ENCODE results near the gene C12orf42.

The C12orf42 gene

DNA sequence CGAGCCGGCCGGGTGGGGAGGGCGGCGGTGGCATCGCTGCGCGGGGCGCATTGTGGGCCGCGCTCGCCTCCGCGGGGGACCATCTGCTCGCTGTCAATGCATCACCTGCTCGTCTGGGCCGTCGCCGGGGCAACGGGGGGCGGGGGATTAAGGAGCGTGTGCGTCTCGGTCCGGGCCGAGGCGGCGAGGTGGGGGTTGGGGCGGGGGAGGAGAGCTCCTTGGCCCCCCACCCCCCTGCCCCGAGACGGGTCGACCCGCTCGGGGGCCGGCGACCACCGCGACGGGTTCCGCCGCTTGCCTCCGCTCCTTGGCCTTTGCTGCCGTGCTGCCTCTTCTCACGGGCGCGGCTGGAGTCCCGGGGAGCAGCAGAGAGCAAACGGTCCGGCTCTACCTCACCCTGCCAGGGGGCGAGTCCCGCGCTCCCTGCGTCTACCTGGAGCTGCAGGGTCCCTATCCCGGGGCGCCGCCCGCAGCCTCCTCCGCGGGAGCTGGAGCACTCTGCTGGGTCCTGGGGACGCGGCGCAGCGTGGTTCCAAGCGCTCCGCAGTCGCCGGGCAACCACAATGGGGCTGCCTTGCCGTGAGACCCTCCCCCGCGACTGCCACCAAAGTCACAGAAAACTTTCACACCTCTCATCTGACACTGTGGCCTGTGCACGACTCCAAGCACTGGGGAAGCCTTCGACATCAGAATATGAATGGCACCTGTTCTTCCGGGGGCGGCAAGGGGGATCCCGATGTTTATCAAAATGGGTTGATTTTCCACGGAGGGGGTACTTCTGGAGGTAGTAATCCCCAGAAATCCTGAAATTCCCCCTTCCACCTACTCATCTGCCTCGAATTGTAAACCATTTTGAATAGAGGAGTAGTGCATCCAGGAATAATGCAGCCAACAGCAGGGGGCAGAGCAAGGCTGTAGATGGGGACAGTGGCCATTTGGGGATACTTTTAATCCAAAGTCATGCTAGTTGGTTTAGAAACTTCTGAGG lies at the start of gene C12orf42:
Gene C12orf42 (minus strand): TSS at position 500 of the 988 bp plus-strand sequence. CDS start 17,542 bp downstream, outside the sequence.
- in situ Hi-C loops (cut with MboI; ENCODE audit: low sequenced_read_pairs), result no loop called here

DNA sequence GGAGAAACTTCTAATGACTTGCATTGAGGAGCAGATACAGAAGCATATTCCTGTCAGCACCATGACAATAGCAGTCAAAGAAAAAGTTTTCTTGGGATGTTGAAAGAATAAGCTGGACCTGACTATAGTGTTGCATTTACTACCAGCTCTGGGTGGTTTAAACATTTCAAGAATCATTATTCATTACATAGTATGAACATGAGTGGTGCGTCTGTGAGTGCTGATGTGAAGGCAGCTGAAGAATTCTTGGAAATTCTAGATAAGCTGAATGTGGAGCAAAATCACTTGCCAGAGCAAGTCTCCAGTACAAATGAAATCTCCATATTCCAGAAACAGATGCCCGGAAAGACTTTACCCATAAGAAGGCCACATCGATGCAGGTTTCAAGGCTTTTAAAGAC lies 46.3 kb upstream of the C12orf42 start:
- in situ Hi-C loops (cut with MboI; ENCODE audit: low sequenced_read_pairs), result loop anchor here (25.0 kb wide), 1 partner anchor 605 kb away; no protein-coding TSS in a partner anchor

DNA sequence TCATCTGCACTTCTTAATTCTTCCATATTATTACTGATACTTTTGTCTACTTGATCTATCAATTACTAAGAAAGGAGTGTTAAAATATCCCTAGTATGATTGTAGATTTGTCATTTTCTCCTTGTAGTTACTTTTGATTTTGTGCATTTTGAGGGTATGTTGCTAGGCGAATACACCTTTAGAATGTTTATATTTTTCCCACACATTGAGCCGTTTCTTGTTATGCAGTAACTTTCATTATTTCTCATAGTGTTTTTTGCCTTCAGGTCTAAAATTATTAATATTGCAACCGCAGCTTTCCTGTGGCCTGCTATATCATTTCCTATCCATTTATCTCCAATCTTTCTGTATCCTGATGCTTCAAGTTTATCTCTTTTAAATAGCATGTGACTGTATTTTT lies 44.6 kb upstream of the C12orf42 start:
- in situ Hi-C loops (cut with MboI; ENCODE audit: low sequenced_read_pairs), result loop anchor here (25.0 kb wide), 1 partner anchor 603 kb away; no protein-coding TSS in a partner anchor

DNA sequence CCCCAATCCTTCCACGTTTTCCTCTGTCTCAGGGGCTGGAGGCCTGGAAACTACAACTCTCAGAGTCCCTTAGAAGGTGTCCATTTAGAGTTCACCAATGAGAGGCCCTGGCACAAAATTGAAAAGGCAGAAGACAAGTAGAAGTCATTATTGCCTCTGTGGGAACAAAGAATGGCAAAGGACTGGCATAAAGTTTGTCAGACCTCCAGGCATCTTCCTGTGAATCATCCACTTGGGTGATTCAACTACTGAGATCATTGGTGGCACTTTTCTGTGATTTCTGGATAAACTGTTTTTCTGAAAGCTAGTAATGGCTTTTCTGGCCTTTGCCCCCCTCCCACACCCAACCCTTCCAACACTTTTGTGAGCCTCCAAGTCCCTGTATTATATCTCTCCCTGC lies 42.6 kb upstream of the C12orf42 start:
- in situ Hi-C loops (cut with MboI; ENCODE audit: low sequenced_read_pairs), result loop anchor here (25.0 kb wide), 1 partner anchor 601 kb away; no protein-coding TSS in a partner anchor

DNA sequence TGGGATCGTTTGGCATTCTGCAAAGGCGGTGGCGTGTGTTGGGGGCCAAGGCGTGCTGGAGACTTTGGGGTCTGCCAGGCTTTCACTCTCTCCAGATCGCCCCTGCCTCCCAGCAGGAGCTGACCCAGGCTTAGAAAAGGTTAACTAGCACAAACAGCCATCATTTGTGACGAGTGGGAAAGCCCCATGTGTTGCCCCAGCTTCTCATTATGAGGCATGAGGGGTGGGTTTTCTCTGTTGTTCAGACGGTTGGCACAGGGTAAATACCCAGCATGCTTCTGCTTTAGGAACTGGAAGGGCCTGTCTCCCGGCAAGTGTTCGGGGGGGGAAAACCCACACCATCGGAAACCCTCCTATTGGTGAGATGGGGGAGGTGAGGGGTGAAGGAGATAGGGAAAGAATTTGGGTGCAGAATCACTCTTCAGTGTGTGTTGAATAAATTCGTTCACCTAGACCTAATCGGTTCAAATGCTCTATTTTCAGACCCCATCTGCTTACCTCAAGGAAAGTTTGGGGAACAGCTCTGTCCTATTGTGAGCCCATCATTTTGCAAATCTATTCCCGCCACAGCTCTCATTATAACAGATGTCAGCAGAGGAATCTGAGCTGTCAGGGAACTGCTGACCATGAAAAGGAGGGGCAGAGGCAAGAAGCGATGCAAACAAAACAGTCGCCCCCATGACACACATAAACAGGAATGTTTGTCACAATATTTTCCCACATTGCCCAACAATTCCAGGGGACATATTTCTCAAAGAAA lies 34.7 kb upstream of the C12orf42 start:
- in situ Hi-C loops (cut with MboI; ENCODE audit: low sequenced_read_pairs), result loop anchor here (25.0 kb wide), 1 partner anchor 593 kb away; no protein-coding TSS in a partner anchor

DNA sequence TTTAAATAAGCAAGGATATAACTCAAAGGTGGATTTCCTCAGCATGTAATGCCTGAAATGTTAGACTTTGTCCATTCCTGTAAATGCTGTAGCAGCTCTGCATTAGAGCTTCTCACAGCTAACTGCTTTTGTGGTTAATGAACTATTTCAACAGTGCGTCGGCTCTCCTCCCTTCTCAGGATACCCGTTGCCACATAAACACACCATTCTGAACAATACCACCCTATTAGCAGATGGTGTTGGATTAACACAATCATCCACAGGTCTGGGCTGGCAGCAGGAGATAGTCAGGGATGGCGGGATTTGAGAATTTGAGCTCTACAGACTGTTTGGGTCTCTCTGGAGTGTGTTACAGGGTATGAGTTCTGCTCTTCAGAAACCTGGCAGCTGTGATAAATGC lies 33.5 kb upstream of the C12orf42 start:
- in situ Hi-C loops (cut with MboI; ENCODE audit: low sequenced_read_pairs), result loop anchor here (25.0 kb wide), 1 partner anchor 592 kb away; no protein-coding TSS in a partner anchor

DNA sequence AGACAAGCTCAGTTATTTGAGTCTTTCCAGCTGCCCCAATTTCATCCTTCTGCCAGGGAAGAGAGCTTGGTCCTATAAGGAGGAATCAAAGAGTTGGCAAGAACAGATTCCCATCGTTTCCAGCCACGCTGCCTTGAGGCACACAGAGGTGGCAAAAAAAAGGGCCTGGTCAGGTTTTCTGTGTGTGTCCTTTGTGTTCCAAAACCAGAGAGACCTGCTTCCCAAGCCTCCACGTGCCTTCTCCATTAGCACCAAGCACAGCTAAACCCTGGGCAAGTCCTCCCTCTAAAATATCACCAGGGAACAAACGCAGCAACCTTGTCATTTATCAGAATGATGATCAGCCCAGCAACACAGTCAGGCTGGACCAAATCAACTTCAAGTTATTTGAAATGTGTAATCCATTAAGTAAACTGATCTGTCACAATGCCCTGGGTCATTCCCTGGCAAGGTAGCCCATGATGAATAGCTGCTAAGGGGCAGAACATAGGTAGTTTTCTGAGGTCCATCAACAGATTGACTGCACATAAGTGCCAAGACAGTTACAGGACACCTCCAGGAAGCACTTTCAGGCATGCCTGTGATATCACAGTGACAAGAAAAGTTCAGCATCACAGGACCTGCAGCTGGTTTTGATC lies 28.6 kb upstream of the C12orf42 start:
- in situ Hi-C loops (cut with MboI; ENCODE audit: low sequenced_read_pairs), result no loop called here

DNA sequence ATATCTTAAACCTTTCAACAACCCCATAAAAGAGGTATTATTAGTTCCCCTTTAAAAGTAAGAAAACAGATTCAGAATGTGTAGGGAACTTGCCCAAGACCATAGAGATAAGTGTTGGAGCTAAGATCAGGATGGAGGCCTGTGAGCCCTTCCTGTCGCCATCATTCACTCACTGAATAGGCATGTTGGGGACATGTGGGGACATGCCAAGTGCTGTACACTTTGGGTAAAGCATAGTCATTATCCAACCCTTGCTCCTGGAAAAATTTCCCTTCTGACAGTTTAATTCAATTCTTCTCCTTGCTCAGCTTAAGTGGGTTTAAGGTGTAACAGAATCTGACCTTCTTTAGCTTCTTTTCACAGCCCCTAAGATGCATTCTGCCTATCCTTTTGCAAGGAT lies 28.0 kb upstream of the C12orf42 start:
- in situ Hi-C loops (cut with MboI; ENCODE audit: low sequenced_read_pairs), result no loop called here

DNA sequence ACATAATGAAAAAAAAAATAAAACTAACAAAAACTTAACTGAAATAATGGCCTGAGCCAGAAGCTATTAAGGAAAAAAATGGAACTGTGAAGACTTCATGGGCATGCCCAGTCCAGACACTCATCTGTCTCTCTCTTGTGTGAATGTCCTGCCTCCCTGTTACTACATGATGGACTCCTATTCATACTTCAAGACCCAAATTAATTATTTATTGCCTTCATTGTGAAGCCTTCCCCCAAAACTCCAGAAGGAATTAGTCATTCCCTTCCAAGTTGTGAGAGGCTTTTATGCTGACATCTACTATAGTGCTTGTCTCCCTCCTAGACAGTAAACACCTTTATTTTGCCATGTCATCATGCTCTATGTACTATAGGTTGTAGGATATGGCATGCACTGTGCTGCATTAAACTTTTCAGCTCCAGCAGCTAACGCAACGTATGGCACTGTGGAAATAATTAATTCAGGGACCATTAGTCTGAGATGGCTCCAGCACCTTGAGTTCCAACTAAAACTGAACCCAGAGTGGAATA lies 25.0 kb upstream of the C12orf42 start:
- in situ Hi-C loops (cut with MboI; ENCODE audit: low sequenced_read_pairs), result no loop called here

DNA sequence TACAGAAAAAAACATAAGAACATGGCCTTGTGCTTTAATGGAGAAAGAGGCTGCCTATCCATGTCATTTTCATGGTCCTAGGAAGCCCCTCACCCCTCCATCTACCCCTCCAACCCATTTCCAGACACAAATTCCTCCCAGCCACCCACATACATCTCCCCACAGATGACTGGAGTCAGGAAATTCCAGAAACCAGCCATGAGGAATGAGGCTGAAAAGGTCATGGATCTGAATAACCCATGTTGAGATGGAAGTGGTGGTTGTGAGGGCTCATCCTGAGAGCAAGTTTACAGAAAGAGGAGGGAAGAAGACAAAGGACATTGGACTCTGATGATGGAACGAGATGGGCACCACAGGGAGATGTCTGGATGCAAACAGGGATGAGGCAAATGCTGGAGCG lies 23.9 kb upstream of the C12orf42 start:
- in situ Hi-C loops (cut with MboI; ENCODE audit: low sequenced_read_pairs), result no loop called here

DNA sequence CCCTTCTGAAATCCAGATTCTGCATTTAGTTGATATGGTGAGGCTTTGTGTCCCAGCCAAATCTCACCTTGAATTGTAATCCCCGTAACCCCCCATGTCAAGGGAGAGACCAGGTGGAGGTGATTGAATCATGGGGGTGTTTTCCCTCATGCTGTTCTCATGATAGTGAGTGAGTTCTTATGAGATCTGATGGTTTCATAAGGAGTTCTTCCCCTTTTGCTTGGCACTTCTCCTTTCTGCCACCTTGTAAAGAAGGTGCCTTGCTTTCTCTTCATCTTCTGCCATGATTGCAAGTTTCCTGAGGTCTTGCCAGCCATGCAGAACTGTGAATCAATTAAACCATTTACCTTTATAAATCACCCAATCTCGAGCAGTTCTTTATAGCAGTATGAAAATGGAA lies 23.1 kb upstream of the C12orf42 start:
- in situ Hi-C loops (cut with MboI; ENCODE audit: low sequenced_read_pairs), result no loop called here

DNA sequence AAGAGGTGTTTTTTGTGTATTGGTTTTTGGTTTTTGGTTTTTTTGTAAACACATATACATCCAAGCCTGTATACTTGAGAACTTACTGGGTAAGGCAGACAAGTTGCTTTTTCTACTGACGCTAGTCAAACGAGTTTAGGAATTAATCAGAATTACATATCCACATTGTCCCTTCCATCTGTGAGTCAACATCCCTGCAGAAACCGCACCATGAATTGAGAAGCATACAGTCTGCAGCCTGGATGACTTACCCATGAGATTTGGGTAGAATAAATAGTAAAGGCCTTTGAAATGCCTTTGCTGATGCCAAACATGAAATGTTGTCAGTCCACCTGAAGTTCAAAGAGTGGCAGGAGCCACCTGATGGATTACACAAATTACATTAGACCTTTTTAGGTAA lies 21.4 kb upstream of the C12orf42 start:
- in situ Hi-C loops (cut with MboI; ENCODE audit: low sequenced_read_pairs), result no loop called here

DNA sequence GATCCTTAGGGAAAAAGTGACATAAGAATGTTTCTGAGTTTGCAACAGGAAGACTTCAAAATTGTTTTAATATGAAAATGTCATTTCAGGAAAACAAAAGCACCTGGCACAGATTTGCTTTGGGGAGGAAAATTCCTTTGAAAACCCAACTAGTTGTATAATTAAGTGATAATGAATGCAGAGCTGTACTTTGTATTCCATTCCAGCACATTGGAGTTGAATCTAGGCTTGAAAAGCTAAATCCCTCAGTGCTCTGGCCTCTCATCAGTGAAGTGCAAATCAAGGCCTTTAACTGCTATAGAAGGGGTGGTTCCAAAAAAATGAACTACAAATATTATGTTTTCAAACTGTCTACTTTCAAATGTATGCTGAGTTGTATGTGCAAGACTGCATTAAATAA lies 19.6 kb upstream of the C12orf42 start:
- in situ Hi-C loops (cut with MboI; ENCODE audit: low sequenced_read_pairs), result no loop called here

DNA sequence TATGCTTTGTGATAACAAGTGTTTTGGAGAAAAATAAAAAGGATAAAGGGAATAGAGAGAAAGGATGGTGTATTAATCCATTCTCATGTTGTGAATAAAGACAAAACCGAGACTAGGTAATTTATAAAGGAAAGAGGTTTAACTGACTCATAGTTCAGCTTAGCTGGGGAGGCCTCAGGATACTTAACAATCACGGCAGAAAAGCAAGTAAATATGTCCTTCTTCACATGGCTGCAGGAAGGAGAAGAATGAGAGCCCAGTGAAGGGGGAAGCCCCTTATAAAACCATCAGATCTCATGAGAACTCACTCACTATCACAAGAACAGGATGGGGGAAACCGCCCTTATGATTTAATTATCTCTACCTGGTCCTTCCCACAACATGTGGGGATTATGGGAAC lies 18.1 kb upstream of the C12orf42 start:
- in situ Hi-C loops (cut with MboI; ENCODE audit: low sequenced_read_pairs), result no loop called here

DNA sequence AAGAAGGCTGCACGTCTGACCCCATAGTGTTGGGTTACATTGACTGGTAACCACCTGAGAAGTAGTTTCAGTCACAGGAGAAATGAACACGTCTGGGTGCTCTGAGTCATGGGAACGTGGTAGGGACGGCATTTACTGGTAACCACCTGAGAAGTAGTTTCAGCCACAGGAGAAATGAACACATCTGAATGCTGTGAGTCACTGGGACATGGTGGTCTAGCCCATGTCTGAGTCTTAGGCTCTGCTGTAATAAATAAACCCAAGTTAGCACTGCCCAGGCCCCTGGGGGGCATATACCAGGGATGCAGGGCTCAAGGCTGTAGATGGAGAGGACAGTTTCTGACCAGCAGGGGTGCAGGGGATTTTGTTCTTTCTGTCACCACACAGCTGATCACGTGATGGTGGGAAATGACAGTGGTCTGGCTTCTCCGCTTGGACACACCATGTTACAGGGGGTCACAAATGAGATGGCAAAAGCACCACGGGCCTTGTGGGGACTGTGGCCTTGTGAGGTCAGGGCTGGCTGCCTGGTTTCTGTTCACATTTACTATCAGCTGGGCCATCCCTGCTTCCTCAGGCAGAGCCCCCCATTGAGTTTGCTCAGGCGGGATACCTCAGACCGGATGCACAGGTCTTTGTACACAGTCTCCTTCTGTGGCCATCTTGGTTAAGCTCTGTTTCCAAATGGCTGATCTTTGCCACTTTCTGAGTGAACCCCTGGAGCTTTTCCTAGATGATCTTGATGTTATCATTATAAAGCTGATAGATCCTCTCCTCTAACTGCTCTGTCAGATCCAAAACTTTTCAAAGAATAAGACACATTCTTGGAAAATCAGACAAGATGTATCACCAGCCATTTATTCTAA lies 9.8 kb upstream of the C12orf42 start:
- in situ Hi-C loops (cut with MboI; ENCODE audit: low sequenced_read_pairs), result no loop called here

DNA sequence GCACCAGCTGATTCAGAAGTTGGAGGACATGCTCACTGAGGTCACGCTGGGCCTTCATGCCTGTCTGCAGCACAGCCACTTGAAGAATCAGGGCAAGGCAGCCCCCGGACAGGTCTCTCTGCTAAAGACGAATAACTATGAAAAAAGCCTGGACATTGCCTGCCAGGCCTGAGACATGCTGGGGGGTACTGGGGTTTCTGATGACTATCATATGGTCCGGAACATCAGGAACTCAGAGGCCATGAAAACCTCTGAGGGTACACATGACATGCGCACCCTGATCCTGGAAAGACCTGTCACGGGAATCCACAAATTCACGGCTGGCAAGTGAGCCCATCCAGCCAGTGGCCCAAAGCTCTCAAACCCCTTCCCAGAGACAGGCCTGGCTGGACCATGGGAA lies 8.8 kb upstream of the C12orf42 start:
- in situ Hi-C loops (cut with MboI; ENCODE audit: low sequenced_read_pairs), result no loop called here

DNA sequence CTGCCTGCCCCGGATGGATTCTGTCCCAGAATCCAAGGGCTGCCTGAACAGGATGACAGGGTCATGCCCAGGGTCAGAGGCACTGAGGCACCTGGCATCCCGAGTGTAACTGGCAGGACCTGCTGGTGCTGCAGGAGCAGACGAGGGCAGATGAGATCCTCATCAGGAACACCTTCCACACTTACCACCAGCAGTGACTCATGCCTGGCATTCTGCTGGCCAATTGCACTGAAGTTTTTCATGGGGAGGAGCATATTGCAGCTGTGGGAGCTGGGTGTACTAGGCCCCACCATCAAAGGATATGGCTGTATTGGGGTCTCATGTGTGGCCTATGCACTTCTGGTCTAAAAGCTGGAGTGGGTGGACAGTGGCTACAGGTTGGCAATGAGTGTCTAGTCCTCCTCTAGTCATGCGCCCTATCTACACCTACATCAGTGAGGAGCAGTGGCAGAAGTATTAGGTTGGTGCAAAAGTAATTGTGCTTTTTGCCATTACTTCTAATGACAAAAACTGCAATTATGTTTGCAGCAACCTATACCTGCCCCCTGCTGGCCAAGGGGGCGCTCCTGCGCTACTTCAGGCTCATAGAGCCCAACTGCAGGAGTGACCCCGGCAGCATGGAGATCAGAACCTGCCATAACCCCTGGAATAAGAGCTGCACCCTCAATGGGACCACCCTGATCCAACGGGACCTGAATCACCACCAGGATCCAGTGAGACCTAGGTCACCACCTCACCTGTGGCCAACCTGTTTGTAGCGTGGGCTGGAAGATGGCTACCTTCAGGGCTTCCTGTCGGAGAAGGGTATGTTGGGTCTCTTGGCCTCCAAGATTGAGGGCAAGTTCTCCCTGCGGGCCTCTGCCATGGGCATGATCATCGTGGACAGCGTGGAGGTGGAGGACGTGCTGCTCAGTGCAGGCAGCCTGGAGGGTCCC lies 8.0 kb upstream of the C12orf42 start:
- in situ Hi-C loops (cut with MboI; ENCODE audit: low sequenced_read_pairs), result no loop called here

DNA sequence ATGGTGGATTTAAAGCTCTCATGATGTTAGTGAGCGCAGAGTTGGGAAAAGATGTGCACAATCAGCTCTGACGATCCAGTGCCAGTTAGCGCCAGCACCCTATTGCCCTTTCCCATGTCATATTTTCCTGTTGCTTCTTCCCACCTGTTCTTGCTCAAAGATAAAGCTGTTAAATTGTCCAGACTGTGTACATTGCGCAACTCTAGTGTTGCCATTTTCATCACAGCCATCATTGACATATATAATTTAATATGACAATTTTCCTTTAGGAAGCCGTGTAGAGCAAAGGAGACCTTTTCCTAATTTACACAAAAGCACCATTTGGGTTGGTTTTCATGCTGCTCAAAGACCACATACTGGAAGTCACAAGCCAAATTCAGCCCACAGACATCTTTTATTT lies 5.7 kb upstream of the C12orf42 start:
- in situ Hi-C loops (cut with MboI; ENCODE audit: low sequenced_read_pairs), result no loop called here

DNA sequence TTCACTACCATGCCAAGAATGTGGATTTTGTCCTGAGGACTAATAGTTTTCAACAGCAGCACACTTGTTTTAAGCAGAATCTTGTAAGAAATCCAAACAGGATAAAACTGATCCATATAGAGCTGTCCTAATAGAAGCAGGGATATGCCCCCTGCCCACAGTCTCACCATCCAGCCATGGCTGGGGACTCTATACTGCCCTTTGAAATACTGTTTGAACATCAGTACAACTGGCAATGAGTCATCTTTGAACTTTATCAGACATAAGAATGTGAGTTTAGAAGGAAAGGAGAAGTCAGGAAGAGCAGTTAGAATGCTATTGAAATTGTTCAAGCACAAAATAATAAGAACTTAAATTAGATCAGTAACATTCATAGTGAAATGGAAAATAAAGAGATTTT lies 3.8 kb upstream of the C12orf42 start:
- in situ Hi-C loops (cut with MboI; ENCODE audit: low sequenced_read_pairs), result no loop called here
